Measurements from ENCODE around the gene ZNF554.
"Not testable (repeated sequence)": the region's sequence is repeated elsewhere in the genome, so short reads cannot be mapped to it uniquely, and the experiment has no call there.

GRCh38 chr19:2872175-2872574 lies 52.5 kb downstream of the ZNF554 start:
- not testable (repeated sequence) for TF ChIP-seq CTCF (IDR thresholded peaks at IDR 0.05; ENCODE audit: low read depth, low read length, poor library complexity, severe bottlenecking); EZH2phosphoT487 (IDR thresholded peaks at IDR 0.05; ENCODE audit: borderline replicate concordance, low read length)

Data from DOHH2 (cell line).